ENCODE results near the gene NHEJ1. TPM values are rescaled to one million over a fixed set of nuclear protein-coding genes. Genes with fewer than 3 reads are reported as not detected.

The NHEJ1 gene
- total and polyA plus RNA-seq, 2 donors (not counting 3 experiments of a cell fraction or from before 2014, with no cell fraction given) = 12.8 to 12.9 TPM

DNA sequence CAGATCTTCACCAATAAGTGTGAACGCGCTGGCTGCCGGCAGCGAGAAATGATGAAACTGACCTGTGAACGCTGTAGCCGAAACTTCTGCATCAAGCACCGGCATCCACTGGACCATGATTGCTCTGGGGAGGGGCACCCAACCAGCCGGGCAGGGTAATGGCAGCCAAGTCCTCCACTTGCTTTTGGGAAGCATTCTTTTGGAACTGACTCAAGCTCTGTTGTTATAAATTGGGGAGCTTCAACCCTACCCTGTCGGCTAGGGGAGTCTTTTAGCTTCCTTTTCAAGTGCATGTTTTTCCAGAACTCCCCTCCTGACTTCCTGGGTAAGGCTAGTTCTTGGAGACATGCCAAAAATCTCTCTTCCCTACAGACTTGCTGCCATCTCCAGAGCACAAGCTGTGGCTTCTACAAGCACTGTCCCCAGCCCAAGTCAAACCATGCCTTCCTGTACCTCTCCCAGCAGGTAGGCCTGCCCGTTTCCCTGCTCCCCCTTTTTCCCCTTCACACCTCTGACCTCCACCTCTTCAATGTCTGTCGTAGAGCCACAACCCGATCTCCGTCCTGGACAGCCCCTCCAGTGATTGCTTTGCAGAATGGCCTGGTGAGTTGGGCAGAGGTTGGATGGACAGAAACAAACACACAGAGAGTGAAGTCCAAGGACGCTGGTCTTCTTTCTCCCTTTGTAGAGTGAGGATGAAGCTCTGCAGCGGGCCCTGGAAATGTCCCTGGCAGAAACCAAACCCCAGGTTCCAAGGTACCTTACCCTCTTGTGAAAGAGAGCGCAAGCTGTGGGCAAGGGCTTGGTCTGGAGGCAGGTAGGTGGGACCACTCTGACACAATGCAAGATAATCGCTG lies 47.5 kb upstream of the NHEJ1 start:
- CTCF ChIA-PET = interaction anchor here (0.7 to 3.1 kb wide), 6 partner anchors 15 to 178 kb away, joined by 3 to 12 read pairs (median 6); no protein-coding TSS in a partner anchor

More for the DNA sequence above, 47.5 kb upstream of the NHEJ1 start:
- Histone ChIP-seq H3K9me3 (replicated peaks; ENCODE audit: control insufficient read depth, insufficient read depth, low read length) (no peaks in the 10 kb centered on the region), H3K4me1 (ENCODE audit: control insufficient read depth, extremely low read depth, insufficient read depth, low read length) (peaks cover 18% of the 10 kb centered on the region), H2AFZ (ENCODE audit: low read depth, low read length) (no peak overlapping the region), H3K4me3 (replicated peaks in 1 of 3; ENCODE audit: insufficient read depth in 1 of 3, low read depth in 1 of 3, low read length in 3 of 3) (no peak overlapping the region), H4K20me1 (replicated peaks; ENCODE audit: control insufficient read depth, extremely low read depth, insufficient read depth, low read length) (no peaks in the 10 kb centered on the region), H3K9me1 (replicated peaks; ENCODE audit: control insufficient read depth, extremely low read depth, insufficient read depth, low read length) (no peaks in the 10 kb centered on the region), H3K9ac (replicated peaks; ENCODE audit: extremely low read depth, insufficient read depth, low read length) (no peak overlapping the region), H3K27ac (ENCODE audit: insufficient read depth, low read depth, low read length) (no peak overlapping the region), H3K79me2 (ENCODE audit: control insufficient read depth, insufficient read depth, low read length) (no peaks in the 10 kb centered on the region), H3K36me3 (ENCODE audit: control insufficient read depth in 2 of 2, extremely low read depth in 1 of 2, insufficient read depth in 2 of 2, low read length in 2 of 2) (peaks cover 0 to 9% of the 10 kb centered on the region in 2 experiments), H3K27me3 (ENCODE audit: control insufficient read depth in 2 of 2, insufficient read depth in 2 of 2, low read length in 2 of 2) (no peaks in the 10 kb centered on the region), H3K4me2 (ENCODE audit: insufficient read depth, low read length) (peak overlapping the region; percentile 71)
- no TSS peak for BruUV-seq (replicated peaks)
- FAIRE-seq (peak; percentile 8), DNase-seq (ENCODE audit: low read depth, low spot score) (peak; percentile 18)
- dilution Hi-C loops (cut with MboI; ENCODE audit: extremely low pct_ligation_motif_present, low sequenced_read_pairs) = no loop called here
- intact Hi-C loops (cut with micrococcal nuclease) = loop anchor here (1.0 to 2.0 kb wide), 3 partner anchors 10 to 181 kb away; partner anchors contain the start of genes ABCB6, GLB1L and STK16
- no peak for TF ChIP-seq POLR2AphosphoS5 (IDR thresholded peaks at IDR 0.05; ENCODE audit: insufficient read depth, low read depth, low read length)
- no peak for TF ChIP-seq POLR2A (IDR thresholded peaks at IDR 0.05; ENCODE audit: low read depth, low read length)
- no peak for TF ChIP-seq GATA2 (IDR thresholded peaks at IDR 0.05; ENCODE audit: insufficient read depth, insufficient read length, low read depth, low read length)
- TF ChIP-seq FOS (IDR thresholded peaks at IDR 0.05; ENCODE audit: borderline replicate concordance, insufficient read depth, low read length) = no peak
- no peak for TF ChIP-seq MYC (IDR thresholded peaks at IDR 0.05; ENCODE audit: low read depth, low read length)
- TF ChIP-seq, protein P1, sequence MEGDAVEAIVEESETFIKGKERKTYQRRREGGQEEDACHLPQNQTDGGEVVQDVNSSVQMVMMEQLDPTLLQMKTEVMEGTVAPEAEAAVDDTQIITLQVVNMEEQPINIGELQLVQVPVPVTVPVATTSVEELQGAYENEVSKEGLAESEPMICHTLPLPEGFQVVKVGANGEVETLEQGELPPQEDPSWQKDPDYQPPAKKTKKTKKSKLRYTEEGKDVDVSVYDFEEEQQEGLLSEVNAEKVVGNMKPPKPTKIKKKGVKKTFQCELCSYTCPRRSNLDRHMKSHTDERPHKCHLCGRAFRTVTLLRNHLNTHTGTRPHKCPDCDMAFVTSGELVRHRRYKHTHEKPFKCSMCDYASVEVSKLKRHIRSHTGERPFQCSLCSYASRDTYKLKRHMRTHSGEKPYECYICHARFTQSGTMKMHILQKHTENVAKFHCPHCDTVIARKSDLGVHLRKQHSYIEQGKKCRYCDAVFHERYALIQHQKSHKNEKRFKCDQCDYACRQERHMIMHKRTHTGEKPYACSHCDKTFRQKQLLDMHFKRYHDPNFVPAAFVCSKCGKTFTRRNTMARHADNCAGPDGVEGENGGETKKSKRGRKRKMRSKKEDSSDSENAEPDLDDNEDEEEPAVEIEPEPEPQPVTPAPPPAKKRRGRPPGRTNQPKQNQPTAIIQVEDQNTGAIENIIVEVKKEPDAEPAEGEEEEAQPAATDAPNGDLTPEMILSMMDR (IDR thresholded peaks at IDR 0.05; ENCODE audit: extremely low read depth in 1 of 2, insufficient read depth in 1 of 2, low read depth in 1 of 2, low read length in 2 of 2) = no peak
- TF ChIP-seq, protein P2, sequence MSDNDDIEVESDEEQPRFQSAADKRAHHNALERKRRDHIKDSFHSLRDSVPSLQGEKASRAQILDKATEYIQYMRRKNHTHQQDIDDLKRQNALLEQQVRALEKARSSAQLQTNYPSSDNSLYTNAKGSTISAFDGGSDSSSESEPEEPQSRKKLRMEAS (IDR thresholded peaks at IDR 0.05; ENCODE audit: insufficient read depth, insufficient read length) = no peak
- no peak for TF ChIP-seq EZH2 (IDR thresholded peaks at IDR 0.05; ENCODE audit: borderline replicate concordance, low read depth, low read length, severe bottlenecking)
- no peak for TF ChIP-seq JUN (IDR thresholded peaks at IDR 0.05; ENCODE audit: borderline replicate concordance, insufficient read depth, insufficient read length, low read depth)
- POLR2A ChIA-PET = no interaction called here
